Endothelial cell of hepatic sinusoid (primary cell): Measurements from ENCODE around the gene CAPNS2.

ENCODE experiments used
- in situ Hi-C: cut with HindIII; loops from 2 replicates; pipeline ENCODE4 v1.10.0; 2017; ENCODE audit warnings: low sequenced_read_pairs

CAPNS2 gene

DNA sequence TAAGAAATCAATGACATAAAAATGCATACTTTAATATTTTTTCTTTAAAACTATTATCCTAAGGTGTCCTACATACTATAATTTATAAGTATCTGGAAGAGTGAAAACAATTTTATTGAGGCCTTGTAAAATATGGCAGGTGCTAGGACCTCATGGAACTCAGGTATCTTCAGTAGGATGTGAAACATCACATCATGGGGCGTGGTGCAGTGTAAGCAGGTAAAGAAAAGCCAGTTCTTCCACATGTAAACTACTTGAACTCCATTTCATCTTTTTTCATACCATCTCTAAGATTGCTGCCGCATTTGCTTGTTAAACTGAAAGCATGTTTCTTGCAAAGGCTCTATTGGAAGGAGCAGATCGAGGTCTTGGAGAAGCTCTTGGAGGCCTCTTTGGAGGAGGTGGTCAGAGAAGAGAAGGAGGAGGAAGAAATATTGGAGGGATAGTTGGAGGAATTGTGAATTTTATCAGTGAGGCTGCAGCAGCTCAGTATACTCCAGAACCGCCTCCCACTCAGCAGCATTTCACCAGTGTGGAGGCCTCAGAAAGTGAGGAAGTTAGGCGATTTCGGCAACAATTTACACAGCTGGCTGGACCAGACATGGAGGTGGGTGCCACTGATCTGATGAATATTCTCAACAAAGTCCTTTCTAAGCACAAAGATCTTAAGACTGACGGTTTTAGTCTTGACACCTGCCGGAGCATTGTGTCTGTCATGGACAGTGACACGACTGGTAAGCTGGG is at the start of gene CAPNS2:
Gene CAPNS2 (plus strand): TSS at position 253 of the 744 bp plus-strand sequence. CDS start 73 bp downstream, at position 326.
- in situ Hi-C loops = no loop called here

DNA sequence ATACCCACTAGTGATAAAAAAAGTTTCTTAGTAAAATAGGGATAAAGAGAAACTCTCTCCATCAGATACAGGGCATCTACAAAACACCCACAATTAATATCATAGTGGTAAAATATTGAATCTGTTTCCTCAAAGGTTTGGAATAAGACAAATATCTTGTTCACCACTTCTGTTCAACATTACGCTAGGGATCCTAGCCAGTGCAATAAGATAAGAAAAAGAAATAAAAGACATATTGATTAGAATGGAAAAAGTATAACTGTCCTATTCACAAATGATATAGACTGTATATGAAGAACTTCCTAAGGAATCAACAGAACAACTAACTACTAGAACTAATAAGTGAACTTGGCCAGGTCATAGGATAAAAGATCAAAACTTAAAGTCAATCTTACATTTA is 44.7 kb upstream of the CAPNS2 start:
- in situ Hi-C loops = no loop called here

DNA sequence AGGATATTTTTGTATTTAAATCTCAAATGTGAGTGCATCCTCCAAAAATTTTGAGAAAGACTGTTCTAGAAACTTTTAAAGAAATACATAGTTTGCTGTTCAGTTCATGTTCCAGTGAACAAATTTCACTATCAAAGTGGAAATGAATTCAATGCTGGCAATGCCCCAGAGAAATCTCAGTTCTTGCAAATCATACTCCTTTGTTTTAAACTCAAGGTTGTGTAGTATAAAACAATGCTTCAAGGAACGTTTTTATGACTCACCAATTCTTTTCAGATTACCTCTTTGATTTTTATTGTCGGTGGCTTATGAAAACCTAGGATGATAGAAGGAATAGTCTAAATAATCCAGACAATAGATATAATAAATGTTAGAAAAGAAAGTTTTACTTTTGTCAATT is 40.0 kb upstream of the CAPNS2 start:
- in situ Hi-C loops = no loop called here

DNA sequence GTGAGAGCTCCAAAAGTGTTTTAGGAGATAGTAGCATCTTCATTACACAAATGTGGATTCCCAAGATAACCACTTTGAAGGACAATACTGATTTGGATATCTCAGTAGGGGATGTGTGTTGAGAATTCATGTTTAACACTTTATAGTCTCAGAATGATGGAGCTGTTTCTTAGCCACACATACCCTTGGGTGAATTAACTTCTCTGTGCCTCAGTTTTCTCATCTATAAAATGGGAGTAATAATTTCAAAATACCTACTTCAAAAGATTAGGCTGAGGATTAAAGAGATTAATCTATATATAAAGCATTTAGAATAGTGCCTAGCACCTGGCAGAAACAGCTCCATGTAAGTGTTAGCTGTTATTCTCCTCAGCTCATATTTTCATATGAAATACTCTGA is 38.6 kb upstream of the CAPNS2 start:
- in situ Hi-C loops = no loop called here

DNA sequence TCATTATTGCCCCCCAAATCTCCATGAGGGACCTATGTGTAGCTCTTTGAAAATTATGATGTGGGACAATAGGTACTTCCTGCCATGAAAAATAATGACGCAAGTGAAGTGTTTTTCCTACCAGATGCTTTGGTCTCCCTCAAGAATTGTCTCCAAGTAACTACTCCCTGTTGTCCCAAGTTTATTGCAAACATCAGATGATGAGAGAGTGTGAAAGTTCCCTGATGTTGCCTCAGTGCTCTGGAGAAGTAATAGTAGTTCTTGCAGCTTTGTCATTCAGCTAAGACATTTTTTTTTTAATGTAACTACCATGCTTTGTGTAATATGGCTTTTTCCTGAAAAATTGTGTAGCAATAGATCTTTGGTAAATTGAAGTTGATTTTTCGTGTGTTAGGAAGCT is 37.5 kb upstream of the CAPNS2 start:
- in situ Hi-C loops = no loop called here

GRCh38 chr16:55530316-55530856 is 36.1 kb upstream of the CAPNS2 start:
- in situ Hi-C loops = loop anchor here (5.0 kb wide), 1 partner anchor 58 kb away; no protein-coding TSS in a partner anchor

- in situ Hi-C loops = loop anchor here (5.0 kb wide), 1 partner anchor 60 kb away; no protein-coding TSS in a partner anchor
These were observed 34.3 kb upstream of the CAPNS2 start for GRCh38 chr16:55532227-55532626.

- in situ Hi-C loops = loop anchor here (5.0 kb wide), 1 partner anchor 62 kb away; no protein-coding TSS in a partner anchor
These were observed 31.7 kb upstream of the CAPNS2 start for GRCh38 chr16:55534756-55535155.

DNA sequence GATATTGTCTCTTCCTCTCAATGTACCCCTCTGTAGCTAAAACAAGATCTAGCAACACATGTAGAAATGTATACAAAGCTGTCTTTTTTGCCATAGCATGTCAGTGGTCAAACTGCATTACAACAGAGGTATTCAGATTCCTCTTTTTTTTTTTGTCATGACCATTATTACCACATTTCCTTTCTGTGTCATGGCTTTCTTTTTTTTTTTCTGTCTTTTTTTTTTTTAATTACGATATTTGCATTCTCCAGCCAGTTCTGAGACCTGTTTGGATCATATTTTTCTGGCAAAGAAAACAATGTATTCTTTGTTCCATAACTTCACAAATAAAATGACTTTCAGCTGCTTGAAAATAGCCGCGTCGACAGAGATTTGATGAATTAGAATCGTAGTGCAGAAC is 27.4 kb upstream of the CAPNS2 start:
- in situ Hi-C loops = no loop called here

GRCh38 chr16:55539488-55539887 is 27.0 kb upstream of the CAPNS2 start:
- in situ Hi-C loops = no loop called here

GRCh38 chr16:55540221-55540620 is 26.3 kb upstream of the CAPNS2 start:
- in situ Hi-C loops = no loop called here

- in situ Hi-C loops = no loop called here
These were observed 23.9 kb upstream of the CAPNS2 start for GRCh38 chr16:55542459-55543082.

GRCh38 chr16:55543472-55543871 is 23.0 kb upstream of the CAPNS2 start:
- in situ Hi-C loops = no loop called here

- in situ Hi-C loops = no loop called here
These were observed 13.9 kb upstream of the CAPNS2 start for GRCh38 chr16:55552621-55553020.

GRCh38 chr16:55555436-55555835 is 11.0 kb upstream of the CAPNS2 start:
- in situ Hi-C loops = no loop called here

DNA sequence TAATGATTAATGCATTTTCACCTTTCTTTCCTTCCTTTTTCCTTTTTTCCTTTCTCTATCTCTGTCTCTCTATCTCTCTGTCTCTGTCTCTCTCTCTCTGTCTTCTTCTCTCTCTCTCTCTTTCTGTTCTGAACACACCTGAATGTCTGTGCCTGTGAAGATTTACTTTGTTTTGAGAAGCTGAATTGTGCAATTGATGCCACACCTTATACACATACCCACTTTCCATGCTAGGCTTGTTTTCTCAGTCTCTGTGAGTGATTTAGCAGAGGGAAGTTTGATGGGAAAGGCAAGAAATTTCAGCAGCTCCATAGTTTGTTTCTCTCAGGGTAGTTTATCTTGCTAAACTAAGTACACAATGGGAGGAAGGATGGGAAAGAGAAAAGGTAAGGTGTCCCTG is 9.3 kb upstream of the CAPNS2 start:
- in situ Hi-C loops = no loop called here

DNA sequence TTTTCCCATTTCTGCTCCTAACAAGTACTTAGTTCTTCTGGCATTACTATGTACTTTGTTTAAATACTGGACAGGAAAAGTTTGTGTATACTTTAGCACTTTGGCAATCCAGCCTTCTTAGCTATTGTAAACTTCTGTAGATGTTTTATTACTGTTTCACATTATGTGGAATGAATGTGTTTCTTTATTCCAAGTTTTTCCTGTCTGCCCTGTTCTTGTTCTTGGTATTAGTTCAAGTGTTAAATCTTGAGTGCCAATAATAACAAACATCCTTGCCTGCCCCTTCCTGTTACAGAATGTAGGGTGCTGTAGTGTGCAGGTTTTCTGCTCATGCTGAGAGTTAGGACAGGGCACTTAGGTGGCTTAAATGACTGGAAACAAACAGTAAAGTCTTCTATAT is 7.3 kb upstream of the CAPNS2 start:
- in situ Hi-C loops = no loop called here

DNA sequence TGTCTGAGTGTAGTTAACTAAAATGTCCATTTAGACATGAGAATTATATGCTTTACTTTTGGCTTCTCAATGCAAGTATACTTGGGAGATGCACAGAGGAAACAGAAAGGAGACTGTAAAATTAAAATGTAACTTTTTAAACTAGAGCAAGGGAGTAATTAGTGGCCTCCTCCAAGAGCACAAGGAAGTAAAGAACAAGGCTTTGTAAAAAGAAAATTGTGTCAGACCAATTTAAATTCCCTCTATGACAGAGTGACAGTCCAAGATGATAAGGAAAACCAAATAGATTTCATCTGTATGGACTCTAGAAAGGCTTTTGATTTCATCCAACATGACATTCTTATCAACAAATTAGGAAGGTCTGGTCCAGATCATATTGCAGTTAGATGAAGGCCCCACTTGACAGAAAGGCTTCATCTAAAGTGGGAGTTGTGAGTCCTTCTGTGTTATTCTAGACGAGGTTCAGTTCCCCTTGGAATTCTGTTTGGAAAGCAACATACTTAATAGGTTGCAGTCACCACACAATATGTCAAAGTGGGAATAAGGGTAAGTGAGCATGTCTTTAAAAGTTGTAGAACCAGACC is 6.5 kb upstream of the CAPNS2 start:
- in situ Hi-C loops = loop anchor here (5.0 kb wide), 1 partner anchor 73 kb away; no protein-coding TSS in a partner anchor

DNA sequence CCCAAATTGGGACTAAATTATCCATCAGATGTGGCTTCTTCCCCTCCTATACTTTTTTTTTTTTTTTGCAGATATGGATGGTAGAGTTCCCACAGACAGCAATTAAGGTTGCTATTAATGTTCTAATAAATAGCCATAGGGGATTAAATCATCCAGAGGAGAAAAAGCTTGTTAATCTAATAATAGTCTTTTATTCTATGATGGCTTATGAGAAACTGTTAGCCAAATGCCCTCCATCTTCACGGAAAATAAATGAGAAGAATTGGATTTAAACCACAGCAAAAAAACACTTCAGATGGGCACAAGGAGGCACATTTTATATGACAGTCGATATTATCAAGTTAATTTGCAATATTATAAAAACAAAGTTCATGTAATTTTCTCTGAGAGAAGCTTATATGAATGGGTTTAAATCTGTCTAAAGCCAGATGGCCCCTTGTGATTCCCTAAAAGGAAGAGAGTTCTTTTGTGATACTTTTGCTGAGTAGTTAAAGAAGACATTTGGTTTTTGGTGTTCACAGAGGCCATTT is 5.1 kb upstream of the CAPNS2 start:
- in situ Hi-C loops = loop anchor here (5.0 kb wide), 1 partner anchor 74 kb away; no protein-coding TSS in a partner anchor

DNA sequence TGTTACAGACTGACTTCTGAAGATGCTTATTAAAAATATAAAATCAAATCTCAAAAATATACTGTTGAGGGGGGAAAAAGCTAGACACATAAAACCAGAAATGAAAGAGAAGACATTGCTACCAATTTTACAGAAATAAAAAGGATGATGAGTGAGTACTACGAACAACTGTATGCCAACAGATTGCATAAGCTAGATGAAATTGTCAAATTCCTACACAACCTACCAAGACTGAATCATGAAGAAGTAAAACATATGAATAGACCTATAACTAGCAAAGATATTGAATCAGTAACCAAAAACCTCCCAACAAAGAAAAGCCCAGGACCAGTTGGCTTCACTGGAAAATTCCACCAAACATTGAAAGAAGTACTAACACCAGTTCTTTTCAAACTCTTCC is 3.5 kb upstream of the CAPNS2 start:
- in situ Hi-C loops = loop anchor here (5.0 kb wide), 1 partner anchor 76 kb away; no protein-coding TSS in a partner anchor

DNA sequence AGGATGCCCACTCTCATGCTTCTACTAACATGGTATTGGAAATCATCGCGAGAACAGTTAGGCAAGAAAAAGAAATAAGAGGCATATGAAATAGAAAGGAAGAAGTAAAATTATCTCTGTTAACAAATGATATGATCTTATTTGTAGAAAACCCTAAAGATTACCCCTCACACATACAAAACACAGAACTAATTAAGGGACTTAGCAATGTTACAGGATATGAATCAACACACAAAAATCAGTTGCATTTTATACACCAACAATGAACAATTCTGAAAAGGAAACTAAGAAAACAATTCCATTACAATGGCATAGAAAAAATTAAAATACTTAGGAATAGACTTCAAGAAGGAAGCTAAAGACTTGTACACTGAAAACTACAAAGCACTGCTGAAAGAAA is 2.7 kb upstream of the CAPNS2 start:
- in situ Hi-C loops = loop anchor here (5.0 kb wide), 1 partner anchor 76 kb away; no protein-coding TSS in a partner anchor
